T-helper 2 cell treated with Interferon-gamma antibody and Interleukin-4, amounts not matched to agents 5 μg/mL and 100 μg/mL, for 36 hours (primary cell): Measurements from ENCODE around the gene IFT88.

Experiments
- DNase-seq: peaks from one replicate; pipeline ENCODE4 v3.0.0; 2021; ENCODE audit warnings: low spot score
- H3K27ac Mint-ChIP-seq: one replicate; pipeline ENCODE4 v1.8.0; 2021; ENCODE audit warnings: mild to moderate bottlenecking, mixed read lengths
- H3K27me3 Mint-ChIP-seq: one replicate; pipeline ENCODE4 v1.8.0; 2021; ENCODE audit warnings: low read depth, mixed read lengths
- H3K36me3 Mint-ChIP-seq: one replicate; pipeline ENCODE4 v1.8.0; 2021; ENCODE audit warnings: low read depth, mixed read lengths
- H3K4me1 Mint-ChIP-seq: one replicate; pipeline ENCODE4 v1.8.0; 2021; ENCODE audit warnings: low read depth, mixed read lengths
- H3K4me3 Mint-ChIP-seq: one replicate; pipeline ENCODE4 v1.8.0; 2022; ENCODE audit warnings: mild to moderate bottlenecking, moderate library complexity, mixed read lengths
- H3K9me3 Mint-ChIP-seq: one replicate; pipeline ENCODE4 v1.8.0; 2021; ENCODE audit warnings: mixed read lengths

IFT88 gene

GRCh38 chr13:20580257-20580656, 13.3 kb downstream of the IFT88 start:
- Mint-ChIP-seq H3K4me3 (no peak overlapping the region), H3K9me3 (peaks cover 16% of the 10 kb centered on the region), H3K36me3 (peaks cover 31% of the 10 kb centered on the region), H3K27ac (no peak overlapping the region), H3K4me1 (no peaks in the 10 kb centered on the region), H3K27me3 (no peaks in the 10 kb centered on the region)
- DNase-seq: no peak

- Mint-ChIP-seq H3K27ac (no peak overlapping the region), H3K27me3 (no peaks in the 10 kb centered on the region), H3K4me3 (no peak overlapping the region), H3K4me1 (no peaks in the 10 kb centered on the region), H3K9me3 (peaks cover 10% of the 10 kb centered on the region), H3K36me3 (peaks cover 28% of the 10 kb centered on the region)
- DNase-seq: no peak
Measured at GRCh38 chr13:20582026-20582425, 15.1 kb downstream of the IFT88 start.

GRCh38 chr13:20583803-20584293, 16.9 kb downstream of the IFT88 start:
- Mint-ChIP-seq H3K27ac (no peak overlapping the region), H3K4me1 (no peaks in the 10 kb centered on the region), H3K27me3 (no peaks in the 10 kb centered on the region), H3K9me3 (peaks cover 10% of the 10 kb centered on the region), H3K4me3 (no peak overlapping the region), H3K36me3 (peaks cover 23% of the 10 kb centered on the region)
- DNase-seq: no peak

- DNase-seq: no peak
- no peaks in the 10 kb centered on the region for H3K4me1 Mint-ChIP-seq
- no peak overlapping the region for H3K4me3 Mint-ChIP-seq
- no peaks in the 10 kb centered on the region for H3K27me3 Mint-ChIP-seq
- H3K27ac Mint-ChIP-seq: no peak overlapping the region
- H3K9me3 Mint-ChIP-seq: peaks cover 10% of the 10 kb centered on the region
- peaks cover 22% of the 10 kb centered on the region for H3K36me3 Mint-ChIP-seq
Measured at GRCh38 chr13:20585371-20585770, 18.4 kb downstream of the IFT88 start.

GRCh38 chr13:20588529-20589110, 21.7 kb downstream of the IFT88 start:
- Mint-ChIP-seq H3K4me3 (no peak overlapping the region), H3K4me1 (no peaks in the 10 kb centered on the region)

GRCh38 chr13:20590561-20590960, 23.6 kb downstream of the IFT88 start:
- Mint-ChIP-seq H3K27me3 (no peaks in the 10 kb centered on the region), H3K4me1 (no peaks in the 10 kb centered on the region), H3K9me3 (no peaks in the 10 kb centered on the region), H3K36me3 (no peaks in the 10 kb centered on the region), H3K27ac (no peak overlapping the region), H3K4me3 (no peak overlapping the region)
- no peak for DNase-seq

More at GRCh38 chr13:20588529-20589110, 21.7 kb downstream of the IFT88 start:
- DNase-seq: no peak
- H3K36me3 Mint-ChIP-seq: peaks cover 13% of the 10 kb centered on the region
- H3K27me3 Mint-ChIP-seq: no peaks in the 10 kb centered on the region
- peaks cover 10% of the 10 kb centered on the region for H3K9me3 Mint-ChIP-seq
- H3K27ac Mint-ChIP-seq: no peak overlapping the region

DNA sequence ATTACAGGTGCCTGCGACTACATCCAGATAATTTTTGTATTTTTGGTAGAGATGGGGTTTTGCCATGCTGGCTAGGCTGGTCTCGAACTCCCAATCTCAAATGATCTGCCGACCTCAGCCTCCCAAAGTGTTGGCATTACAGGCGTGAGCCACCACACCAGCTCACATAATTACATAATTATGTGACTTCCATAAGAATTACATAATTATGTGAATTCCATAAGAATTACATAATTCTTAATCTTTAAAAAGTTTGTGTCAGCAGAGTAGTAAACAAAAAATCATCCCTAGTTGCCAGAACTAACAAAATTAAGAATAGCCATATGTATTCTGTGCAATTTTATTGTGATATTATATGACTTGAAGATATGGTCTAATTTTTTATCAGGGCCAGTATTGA, 25.6 kb downstream of the IFT88 start:
- Mint-ChIP-seq H3K27ac (no peak overlapping the region), H3K4me3 (no peak overlapping the region), H3K4me1 (no peaks in the 10 kb centered on the region), H3K36me3 (no peaks in the 10 kb centered on the region), H3K27me3 (no peaks in the 10 kb centered on the region), H3K9me3 (no peaks in the 10 kb centered on the region)
- DNase-seq: no peak

DNA sequence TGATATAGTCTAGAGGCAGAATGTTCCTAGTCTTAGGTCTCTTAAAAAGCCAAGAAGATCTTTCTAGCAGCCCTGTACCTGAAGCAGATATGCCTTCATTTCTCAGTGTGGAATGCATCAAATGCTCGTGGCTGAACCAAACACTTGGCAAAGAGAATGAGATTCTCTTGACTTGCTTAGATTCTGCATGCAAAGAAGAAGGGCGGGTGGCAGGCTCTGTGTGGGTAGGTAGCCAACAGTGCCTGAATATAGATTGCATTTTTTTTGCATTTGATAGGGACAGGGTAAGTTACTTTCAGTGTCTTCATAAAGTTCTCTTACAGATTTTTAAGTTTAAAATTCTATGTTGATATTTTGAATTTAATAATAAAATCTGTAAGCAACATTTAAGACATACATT, 27.3 kb downstream of the IFT88 start:
- no peaks in the 10 kb centered on the region for H3K4me1 Mint-ChIP-seq
- DNase-seq: no peak
- H3K27ac Mint-ChIP-seq: no peak overlapping the region
- H3K9me3 Mint-ChIP-seq: no peaks in the 10 kb centered on the region
- H3K4me3 Mint-ChIP-seq: no peak overlapping the region
- no peaks in the 10 kb centered on the region for H3K27me3 Mint-ChIP-seq
- H3K36me3 Mint-ChIP-seq: no peaks in the 10 kb centered on the region

- H3K9me3 Mint-ChIP-seq: no peaks in the 10 kb centered on the region
- H3K4me3 Mint-ChIP-seq: no peak overlapping the region
- no peaks in the 10 kb centered on the region for H3K36me3 Mint-ChIP-seq
- no peak overlapping the region for H3K27ac Mint-ChIP-seq
- H3K4me1 Mint-ChIP-seq: no peaks in the 10 kb centered on the region
- no peaks in the 10 kb centered on the region for H3K27me3 Mint-ChIP-seq
- no peak for DNase-seq
Measured at GRCh38 chr13:20607015-20607414, 40.1 kb downstream of the IFT88 start.

GRCh38 chr13:20608438-20609020, 41.6 kb downstream of the IFT88 start:
- no peak overlapping the region for H3K27ac Mint-ChIP-seq
- no peaks in the 10 kb centered on the region for H3K4me1 Mint-ChIP-seq
- no peak for DNase-seq
- no peaks in the 10 kb centered on the region for H3K27me3 Mint-ChIP-seq
- H3K9me3 Mint-ChIP-seq: no peaks in the 10 kb centered on the region
- H3K36me3 Mint-ChIP-seq: no peaks in the 10 kb centered on the region
- no peak overlapping the region for H3K4me3 Mint-ChIP-seq

DNA sequence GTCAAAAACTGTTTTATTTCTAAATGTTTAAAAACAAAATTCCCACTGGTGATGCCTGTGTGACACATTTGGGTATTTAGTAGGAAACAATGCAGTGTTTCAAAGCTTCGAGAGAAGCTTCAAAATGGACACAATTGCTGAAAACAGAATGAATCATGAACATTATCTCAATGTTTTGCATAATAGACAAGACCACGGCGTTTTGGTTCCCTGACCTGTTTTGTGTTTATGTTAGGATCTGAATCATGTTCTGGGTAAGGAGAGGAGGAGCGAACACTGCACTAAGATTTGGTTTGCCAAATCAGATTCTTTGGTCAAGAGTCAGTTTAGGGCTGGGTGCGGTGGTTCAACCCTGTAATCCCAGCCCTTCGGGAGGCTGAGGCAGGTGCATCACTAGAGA, 42.2 kb downstream of the IFT88 start:
- no peaks in the 10 kb centered on the region for H3K36me3 Mint-ChIP-seq
- no peak for DNase-seq
- H3K4me3 Mint-ChIP-seq: no peak overlapping the region
- H3K27ac Mint-ChIP-seq: no peak overlapping the region
- no peaks in the 10 kb centered on the region for H3K27me3 Mint-ChIP-seq
- no peaks in the 10 kb centered on the region for H3K9me3 Mint-ChIP-seq
- no peaks in the 10 kb centered on the region for H3K4me1 Mint-ChIP-seq

GRCh38 chr13:20610006-20610405, 43.0 kb downstream of the IFT88 start:
- Mint-ChIP-seq H3K27ac (no peak overlapping the region), H3K4me1 (no peaks in the 10 kb centered on the region), H3K9me3 (no peaks in the 10 kb centered on the region), H3K36me3 (no peaks in the 10 kb centered on the region), H3K27me3 (no peaks in the 10 kb centered on the region), H3K4me3 (no peak overlapping the region)
- DNase-seq: no peak

GRCh38 chr13:20616059-20616797, 49.3 kb downstream of the IFT88 start:
- no peaks in the 10 kb centered on the region for H3K9me3 Mint-ChIP-seq
- no peak overlapping the region for H3K27ac Mint-ChIP-seq
- no peaks in the 10 kb centered on the region for H3K36me3 Mint-ChIP-seq
- H3K4me1 Mint-ChIP-seq: no peaks in the 10 kb centered on the region
- no peaks in the 10 kb centered on the region for H3K27me3 Mint-ChIP-seq
- DNase-seq: no peak
- no peak overlapping the region for H3K4me3 Mint-ChIP-seq

DNA sequence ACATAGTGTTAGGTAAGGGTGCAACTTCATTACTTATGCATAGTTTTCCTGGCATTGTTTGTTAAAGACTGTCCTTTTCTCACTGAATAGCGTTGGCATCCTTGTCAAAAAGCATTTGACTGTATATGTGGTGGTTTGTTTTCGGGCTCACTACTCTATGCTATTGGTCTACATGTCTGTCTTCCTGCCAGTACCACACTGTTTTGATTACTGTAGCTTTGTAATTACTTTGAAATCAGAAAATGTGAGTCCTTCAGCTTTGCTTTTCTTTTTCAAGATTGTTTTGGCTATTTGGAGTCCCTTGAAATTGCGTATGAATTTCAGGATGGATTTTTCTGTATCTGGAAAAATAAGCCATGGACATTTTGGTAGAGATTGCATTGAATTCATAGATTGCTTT, 56.0 kb downstream of the IFT88 start:
- Mint-ChIP-seq H3K4me3 (no peak overlapping the region), H3K4me1 (no peaks in the 10 kb centered on the region), H3K36me3 (peaks cover 4% of the 10 kb centered on the region), H3K27me3 (no peaks in the 10 kb centered on the region), H3K27ac (no peak overlapping the region), H3K9me3 (peaks cover 12% of the 10 kb centered on the region)
- no peak for DNase-seq
